Head of caudate nucleus (tissue), 42 donors: ENCODE results near the gene ACSBG1.

Experiments
- DNase-seq, 42 donors: peaks; one replicate each; pipeline versions ENCODE4 v3.0.0 to v3.0.0-alpha.2; 2020 to 2021; ENCODE audit warnings: mixed read lengths in 7 of 42
- intact Hi-C: fragments of 100-400 bp; cut with DNase I; formaldehyde crosslinking; loops from one replicate; pipeline ENCODE4 v1.15.0; 2022

The ACSBG1 gene

DNA sequence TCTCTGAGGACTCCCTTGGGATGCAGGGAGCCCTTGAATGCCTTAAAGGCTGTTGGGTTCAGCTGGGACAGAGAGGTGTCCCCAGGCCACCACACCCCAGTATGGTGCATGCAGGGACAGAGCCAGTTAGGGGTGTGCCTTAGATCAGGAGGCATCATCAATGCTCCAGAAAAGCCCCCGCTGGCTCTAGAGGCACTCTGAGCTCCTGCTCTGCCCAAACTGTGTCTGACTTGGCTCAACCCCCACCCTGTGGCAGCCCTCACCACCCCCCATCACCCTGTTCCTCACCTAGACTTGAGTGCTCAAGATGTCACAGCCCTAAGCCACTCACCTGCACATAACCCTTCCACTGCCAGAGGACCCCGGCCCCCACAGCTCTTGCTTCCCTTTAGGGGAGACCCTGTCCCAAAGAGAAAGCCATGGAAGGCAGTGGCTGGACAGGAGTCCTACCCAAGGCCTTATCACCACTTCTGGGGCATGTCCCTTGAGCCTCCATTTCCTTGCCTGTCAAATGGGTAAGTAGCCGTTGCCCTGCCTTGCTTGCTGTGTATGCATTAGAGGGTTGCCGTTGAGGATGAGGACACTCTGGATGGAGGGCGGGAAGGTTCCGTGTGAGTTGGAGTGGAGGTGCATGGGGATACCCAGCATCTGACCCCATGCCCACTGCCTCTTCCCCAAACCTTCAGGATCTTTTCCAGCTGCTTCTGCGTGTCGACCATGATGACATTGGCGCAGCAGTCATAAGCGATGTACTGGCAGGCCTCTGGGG is 41.4 kb downstream of the ACSBG1 start:
- DNase-seq = peak in 9 of 42 donors; percentile 1 to 21 (median 9)
- intact Hi-C loops = no loop called here

DNA sequence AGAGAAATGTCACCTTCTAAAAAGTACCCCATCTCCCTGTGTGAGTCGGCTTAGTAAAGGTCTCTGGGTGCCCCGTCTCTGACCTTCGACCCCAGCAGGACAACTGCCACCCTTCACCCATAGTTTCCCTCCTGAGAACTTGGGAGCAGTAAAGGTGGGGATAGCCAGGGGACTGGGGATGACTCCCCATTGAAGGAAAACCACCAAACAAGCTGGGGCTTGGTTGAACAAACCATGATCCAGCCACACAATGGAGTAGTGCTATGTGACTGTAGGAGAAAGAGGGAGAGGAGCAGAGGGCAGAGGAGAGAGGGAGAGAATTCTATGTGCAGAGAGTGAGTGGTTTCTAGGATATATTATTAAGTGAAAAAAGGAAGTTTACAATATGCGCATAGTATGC is 51.5 kb downstream of the ACSBG1 start:
- peak in 3 of 42 donors; percentile 2 to 18 (median 6) for DNase-seq
- intact Hi-C loops = no loop called here

DNA sequence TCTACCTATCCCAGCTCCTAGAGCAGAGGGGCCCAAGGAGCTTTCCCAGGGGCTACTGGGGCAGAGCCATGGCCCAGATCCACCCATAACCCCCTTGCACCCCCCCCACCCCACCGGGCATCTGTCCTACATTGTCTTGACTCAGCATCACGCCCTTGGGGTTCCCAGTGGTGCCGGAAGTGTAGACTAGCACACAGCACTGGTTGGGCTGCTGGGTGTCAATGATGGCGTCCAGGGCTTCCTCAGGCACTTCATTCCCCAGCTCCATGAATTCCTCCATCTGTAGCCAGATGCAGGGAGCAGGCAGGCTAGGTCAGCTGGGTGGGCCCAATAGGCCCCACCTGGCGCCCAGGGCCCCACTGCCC is 52.0 kb downstream of the ACSBG1 start:
- DNase-seq = peak in 4 of 42 donors; percentile 5 to 18 (median 12)
- intact Hi-C loops = no loop called here

DNA sequence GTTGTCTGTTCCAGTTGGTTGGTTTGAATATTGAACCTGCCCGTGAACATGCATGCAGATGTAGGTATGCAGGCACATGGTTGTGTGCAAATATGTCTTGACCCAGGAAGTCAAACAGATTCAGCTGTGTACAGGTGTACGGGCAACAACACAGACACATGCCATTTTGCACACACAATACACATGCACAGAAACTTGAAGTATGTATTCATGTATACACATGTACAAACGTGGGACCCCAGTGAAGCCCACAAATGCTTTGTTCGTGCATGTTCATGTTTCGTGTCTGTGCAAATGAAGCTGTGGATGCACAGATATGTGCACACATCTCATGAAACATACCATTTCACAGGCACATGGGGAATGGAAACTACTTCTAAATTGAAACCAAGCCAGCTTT is 54.5 kb downstream of the ACSBG1 start:
- intact Hi-C loops = loop anchor here (2.0 kb wide), 1 partner anchor 61 kb away; no protein-coding TSS in a partner anchor
- peak in 2 of 42 donors; percentile 2 to 27 for DNase-seq

DNA sequence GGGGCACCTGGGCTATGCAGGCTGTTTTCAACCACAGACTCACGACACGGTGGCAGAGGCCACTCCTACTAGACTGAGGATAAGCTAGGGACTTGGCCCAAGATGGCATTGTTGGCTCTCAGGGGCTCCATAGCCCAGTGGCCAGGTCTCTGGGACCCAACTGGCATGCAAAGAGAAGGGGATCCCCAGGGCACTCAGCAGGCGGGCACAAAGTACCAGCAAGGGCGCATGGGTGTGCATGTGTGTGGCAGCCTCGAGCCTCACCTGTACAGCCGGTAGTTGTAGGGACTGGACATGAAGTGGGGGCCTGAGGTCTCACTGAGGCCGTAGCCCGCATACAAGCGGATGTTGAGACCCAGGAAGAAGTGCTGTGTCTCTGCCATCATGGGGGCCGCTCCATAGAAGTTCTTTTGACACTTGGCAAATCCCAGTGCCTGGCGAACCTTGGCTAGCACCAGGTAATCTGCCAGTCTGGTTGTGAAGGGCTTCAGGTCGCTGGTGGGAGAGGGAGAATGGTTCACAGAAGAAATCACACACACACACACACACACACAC is 55.0 kb downstream of the ACSBG1 start:
- peak in 4 of 42 donors; percentile 7 to 34 (median 24) for DNase-seq
- intact Hi-C loops = loop anchor here (2.0 kb wide), 1 partner anchor 61 kb away; no protein-coding TSS in a partner anchor

DNA sequence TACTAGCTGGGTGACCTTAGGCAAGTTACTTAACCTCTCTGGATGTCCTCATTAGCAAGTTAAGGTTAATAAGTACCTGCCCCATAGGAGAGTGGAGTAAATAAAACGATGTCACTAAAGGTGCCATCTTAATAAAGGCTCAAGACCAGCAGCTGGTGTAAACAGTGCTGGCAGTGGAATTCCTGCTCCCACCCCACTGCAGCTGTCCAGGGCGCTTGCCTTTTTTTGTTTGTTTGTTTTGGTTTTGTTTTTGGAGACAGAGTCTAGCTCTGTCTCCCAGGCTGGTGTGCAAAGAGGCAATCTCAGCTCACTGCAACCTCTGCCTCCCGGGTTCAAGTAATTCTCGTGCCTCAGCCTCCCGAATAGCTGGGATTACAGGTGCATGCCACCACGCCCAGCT is 56.3 kb downstream of the ACSBG1 start:
- DNase-seq = peak in 2 of 42 donors; percentile 11 to 21
- intact Hi-C loops = loop anchor here (2.0 kb wide), 1 partner anchor 63 kb away; no protein-coding TSS in a partner anchor

DNA sequence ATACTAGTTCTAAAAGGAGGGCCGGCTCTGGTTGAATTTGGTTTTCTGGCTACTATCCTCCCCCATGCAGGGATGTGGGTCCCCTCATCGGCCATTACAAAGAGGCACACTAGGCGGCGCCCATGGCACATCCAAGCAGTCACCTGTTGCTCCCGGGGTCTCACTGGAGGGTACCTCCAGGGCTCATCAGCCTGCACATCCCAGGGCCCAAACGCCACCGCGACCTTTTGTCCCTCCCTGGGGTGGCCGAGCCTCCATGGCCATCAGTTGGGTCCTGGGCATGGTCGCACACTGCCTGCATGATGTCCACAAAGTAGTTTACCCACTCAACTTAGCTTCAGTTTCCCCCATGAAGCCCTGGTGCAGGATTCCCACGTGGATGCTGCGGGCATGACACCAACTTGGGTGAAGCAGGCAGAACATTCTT is 56.9 kb downstream of the ACSBG1 start:
- peak; percentile 22 to 88 (median 69) for DNase-seq
- intact Hi-C loops = no loop called here

DNA sequence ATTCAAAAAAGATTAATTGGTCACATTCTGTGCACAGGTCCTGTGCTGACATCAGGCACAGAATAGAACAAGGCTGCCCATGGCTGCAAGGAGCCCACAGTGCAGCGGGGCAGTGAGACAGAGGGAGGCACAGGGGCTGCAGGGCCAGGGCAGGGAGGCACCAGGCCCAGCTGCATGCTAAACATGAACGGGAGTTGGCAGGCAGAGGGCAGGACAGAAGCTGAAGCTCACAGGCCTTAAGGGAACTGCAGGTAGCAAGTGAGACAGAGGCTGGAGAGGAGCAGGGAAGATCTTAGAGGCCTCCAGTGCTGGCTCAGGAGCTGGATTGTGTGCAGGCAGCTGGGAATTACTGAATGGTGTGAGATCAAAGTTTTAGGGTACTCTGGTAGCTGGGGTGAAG is 59.0 kb downstream of the ACSBG1 start:
- DNase-seq = peak in 3 of 42 donors; percentile 22 to 34 (median 28)
- intact Hi-C loops = no loop called here

DNA sequence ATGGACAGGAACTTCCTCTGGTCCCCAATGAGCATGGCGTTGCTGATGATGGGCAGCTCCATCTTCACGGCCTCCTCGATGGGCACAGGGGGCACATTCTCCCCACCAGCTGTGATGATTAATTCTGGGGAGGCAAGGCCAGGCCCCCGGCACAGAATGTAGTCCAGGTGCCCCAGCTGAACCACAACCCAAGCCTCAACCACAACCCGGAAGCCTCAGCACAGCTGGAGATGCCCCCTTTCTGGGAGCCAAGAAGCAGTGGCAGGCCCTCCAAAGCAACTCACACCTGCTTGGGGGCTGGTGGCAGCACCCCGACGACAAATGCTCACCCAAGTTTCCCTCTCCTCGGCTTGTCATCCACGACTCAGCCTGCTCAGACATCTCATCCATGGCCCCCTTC is 60.0 kb downstream of the ACSBG1 start:
- peak in 3 of 42 donors; percentile 26 to 37 (median 28) for DNase-seq
- intact Hi-C loops = no loop called here

DNA sequence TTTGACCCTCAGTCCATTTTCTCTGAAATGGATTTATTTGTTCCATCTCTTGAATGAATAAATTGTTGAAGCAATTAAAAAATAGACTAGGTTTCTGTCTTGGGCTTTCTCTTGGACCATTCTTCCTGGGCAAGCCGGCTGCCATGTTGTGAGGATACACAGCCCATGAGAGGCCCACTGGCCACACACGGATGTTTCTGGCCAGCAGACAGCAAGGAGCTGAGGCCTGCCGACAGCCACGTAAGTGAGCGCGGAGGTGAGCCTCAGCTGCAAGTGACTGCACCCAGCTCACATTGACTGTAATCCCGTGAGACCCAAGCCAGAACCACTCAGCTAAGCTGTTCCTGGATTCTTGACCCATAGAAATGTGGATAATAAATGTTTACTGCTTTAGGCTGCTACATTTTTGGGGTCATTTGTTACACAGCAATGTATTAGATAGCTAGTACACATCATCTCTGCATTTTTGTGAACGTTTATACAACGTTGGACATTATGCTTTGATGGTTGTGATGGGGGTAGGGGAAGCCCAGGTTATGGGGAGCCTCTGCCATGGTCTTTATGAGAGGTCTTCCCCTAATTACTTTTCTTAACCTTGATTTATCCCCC is 62.4 kb downstream of the ACSBG1 start:
- intact Hi-C loops = no loop called here
- peak in 2 of 42 donors; percentile 13 to 24 for DNase-seq

DNA sequence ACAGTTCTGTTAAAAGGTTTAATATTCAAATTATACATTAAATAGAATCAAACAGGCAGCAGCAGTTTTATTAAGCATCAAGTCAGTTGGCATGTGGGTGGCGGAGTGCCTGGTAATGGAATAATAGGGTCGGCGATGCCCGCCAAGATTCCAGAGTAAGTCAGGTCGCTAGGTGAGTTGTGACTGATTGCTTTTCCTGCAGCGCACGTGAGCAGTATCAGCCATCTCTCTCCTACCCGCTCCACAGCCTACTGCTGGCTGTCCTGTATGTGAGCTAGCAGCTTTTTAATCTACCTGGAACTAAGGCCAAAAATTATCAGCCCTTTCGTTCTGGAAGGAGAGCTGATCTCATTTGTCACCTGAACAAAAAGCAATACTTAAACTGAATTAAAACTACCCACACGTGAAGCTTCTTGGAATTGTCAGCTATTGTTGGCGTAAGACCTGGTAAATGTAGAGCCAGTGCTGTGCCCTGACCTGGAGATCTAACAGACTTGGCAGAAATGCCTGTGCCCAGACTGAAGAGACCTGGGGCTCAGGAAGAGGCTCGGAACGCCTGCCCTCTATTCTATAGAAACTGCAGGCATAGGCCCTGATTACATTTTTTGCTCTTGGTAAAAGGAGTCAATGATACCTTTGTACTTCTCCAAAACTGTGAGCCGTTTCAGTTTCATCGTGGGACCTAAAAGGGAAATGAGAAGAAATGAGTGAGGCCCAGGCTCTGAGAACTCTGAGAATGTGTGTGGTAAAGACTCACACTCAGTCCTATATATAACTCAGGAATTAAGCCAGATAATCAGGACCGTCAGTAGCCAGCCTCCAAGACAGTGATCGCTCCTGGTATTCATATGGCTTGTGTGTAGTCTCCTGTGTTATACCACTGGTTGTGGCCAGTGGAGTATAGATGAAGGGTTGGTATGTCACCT is 63.3 kb downstream of the ACSBG1 start:
- intact Hi-C loops = no loop called here

DNA sequence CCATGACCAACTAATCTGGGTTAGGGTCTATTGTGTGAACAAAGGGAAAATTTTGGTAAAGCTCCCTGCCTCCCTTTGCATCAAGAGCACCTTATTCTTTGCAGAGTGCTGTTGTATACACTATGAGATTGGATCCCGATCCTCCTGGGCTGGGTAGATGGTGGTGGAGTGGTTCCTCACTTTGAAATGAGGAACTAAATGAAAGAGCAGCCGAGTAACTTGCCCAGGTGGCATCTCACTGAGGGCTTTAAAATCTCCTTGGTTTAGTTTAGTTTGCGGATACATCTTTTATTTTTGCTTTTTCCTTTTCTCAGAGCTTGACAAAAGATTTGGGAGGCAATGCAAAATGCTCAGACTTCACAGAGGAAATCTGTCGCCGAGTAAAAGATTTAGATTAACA is 65.8 kb downstream of the ACSBG1 start:
- DNase-seq = peak in 2 of 42 donors; percentile 19 to 31

More for the DNA sequence above, 63.3 kb downstream of the ACSBG1 start:
- peak in 9 of 42 donors; percentile 17 to 56 (median 32) for DNase-seq

DNA sequence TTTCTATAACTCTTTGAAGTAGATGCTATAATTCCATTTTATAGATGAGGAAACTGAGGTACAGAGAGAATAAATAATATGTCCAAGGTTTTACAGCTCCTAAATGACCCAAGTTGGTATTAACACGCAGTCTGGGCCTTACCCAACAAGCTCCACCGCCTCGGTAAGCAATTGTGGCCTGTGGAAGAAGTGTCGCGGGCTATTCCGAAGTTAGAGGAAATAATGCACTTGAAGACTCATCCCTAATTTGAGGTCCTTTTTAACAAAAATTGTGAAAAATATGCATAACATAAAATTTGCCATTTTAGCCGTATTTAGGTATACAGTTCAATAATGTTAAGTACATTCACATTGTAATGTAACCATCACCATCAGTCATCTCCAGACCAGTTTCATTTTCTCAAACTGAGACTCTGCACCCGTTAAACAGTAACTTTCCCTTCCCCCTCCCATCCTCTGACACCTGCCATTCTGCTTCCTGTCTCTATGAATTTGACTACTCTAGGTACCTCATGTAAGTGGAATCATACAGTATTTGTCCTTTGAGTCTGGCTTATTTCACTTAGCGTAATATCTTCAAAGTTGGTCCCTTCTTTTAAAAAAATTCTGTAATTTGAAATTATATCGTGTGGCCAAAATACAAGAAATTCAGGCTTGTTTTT is 67.0 kb downstream of the ACSBG1 start:
- peak in 2 of 42 donors; percentile 12 to 26 for DNase-seq
- intact Hi-C loops = no loop called here

More for the DNA sequence above, 65.8 kb downstream of the ACSBG1 start:
- intact Hi-C loops = no loop called here

DNA sequence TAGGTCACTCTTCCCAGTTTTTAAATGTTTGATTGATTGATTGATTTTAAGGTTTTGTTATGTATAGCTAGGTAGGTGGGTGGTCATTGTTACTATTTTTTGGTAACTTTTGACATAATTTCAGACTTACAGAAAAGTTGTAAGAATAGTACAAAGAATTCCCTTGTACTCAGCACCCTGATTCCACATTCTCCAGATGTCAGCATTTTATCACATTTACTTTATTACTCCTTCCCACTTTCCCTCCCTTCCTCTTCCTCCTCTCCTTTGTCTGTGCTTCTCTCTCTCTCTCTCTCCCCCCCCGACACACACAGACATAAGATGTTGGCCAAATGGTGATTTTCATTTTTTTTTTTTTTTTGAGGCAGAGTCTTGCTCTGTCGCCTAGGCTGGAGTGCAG is 70.4 kb downstream of the ACSBG1 start:
- DNase-seq = no peak
- intact Hi-C loops = no loop called here

DNA sequence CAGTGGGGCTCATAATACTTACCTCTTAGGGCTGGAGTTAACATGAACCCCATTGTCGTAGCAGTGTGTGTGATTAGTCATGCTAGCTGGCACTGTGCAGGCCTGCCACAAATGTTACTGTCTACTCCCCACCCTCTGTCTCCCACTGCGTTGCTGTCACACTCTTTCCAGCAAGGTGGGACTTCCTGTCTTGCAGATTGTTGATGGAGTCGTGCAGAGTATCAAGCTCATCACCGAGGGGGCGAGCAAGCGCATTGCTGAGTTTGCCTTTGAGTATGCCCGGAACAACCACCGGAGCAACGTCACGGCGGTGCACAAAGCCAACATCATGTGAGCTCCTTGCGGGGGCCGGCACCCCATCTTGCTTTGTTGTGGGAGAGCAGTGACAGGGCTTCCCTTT is 72.3 kb downstream of the ACSBG1 start:
- intact Hi-C loops = no loop called here
- peak; percentile 54 to 94 (median 83) for DNase-seq

DNA sequence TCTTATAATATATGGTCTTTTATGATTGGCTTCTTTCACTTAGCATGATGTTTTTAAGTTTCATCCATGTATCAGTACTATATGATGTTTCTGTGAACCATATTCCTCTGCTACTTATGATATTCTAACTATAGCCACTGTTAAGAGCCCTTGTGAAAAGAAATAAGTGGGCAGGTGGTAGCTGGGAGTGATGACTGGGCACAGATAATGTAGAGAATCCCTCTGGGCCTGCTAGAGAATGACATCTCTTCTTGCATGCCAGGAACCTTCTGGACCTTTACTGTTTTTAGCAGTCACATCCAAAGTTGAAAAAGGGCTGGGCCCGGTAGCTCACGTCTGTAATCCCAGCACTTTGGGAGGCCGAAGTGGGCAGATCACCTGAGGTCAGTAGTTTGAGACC is 75.0 kb downstream of the ACSBG1 start:
- intact Hi-C loops = no loop called here
- no peak for DNase-seq

DNA sequence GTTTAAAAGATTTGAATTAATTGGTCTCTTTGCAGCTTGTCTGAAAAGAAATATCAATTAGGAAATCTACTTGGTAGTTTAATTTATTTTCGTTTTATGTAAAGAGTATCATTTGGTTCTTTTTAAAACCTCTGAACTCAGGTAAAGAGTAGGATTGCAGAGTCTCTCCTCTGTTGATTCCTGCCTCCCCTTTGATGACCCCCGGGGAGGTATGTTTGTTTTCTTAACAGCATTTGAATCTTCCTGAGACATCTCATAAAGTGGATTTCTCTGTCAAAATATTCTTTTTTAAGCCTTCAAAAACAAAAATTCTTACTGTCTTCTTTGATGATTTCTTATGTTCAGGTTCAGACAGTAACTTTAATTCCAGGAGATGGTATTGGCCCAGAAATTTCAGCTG is 77.2 kb downstream of the ACSBG1 start:
- intact Hi-C loops = no loop called here
- DNase-seq = no peak

DNA sequence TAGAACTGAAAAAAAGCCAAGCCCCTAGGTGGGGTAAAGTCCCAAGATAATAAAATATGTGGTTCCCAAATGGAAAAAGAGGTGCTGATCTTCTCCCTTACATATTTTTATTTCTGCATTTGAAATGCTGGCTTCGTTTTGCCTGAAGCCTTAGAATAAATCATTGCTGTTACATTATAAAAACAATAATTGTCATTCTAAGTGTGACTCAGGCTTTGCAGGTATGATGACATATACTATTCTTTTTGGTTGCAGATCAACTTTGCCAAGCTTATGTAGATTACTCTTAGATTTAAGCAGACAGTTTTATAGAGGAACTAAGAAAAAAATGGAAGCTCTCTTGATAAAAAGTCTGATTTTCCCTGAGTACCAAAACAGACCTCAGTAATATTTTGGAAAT is 77.7 kb downstream of the ACSBG1 start:
- DNase-seq = no peak
- intact Hi-C loops = no loop called here
